Stimulated activated CD8-positive, alpha-beta memory T cell treated with anti-CD3 and anti-CD28 coated beads, Interleukin-7, amount 100 ng/mL, for 1 hour (primary cell): ENCODE measurements around the gene TRH.
"Not testable (repeated sequence)": the region's sequence is repeated elsewhere in the genome, so short reads cannot be mapped to it uniquely, and the experiment has no call there.

Experiments used
- DNase-seq, 2 donors: peaks; one replicate each; pipeline ENCODE4 v3.0.0-alpha.2; 2020; ENCODE audit warnings: low read depth in 2 of 2

TRH gene

DNA sequence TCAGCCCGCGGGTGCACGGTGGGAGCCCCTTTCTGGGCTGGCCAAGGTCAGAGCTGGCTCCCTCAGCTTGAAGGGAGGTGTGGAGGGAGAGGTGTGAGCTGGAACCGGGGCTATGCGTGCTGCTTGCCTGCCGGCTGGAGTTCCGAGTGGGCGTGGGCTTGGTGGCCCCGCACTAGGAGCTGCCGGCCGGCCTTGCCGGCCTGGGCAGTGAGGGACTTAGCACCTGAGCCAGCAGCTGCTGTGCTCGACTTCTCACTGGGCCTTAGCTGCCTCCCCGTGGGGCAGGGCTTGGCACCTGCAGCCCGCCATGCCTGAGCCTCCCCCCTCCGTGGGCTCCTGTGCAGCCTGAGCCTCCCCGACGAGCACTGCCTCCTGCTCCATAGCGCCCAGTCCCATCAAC, 36.0 kb downstream of the TRH start:
- DNase-seq = no peak

DNA sequence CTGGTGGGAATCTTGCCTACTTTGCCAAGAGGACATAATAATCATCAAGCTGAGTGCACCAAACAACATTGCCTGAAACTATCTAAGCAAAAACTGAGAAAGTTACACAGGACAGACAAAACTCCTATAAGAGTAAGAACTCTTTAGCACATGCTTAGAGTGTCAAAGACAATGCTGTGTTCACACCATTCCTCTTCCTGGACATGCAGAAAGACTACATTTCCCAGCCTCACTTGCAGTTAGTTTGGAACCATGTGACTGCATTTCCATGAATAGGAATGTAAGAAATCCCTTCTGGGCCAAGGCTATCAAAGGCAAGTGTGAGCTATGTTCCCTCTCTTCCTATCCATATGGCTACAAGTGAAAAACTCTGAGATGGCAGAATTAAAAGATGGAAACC, 37.6 kb downstream of the TRH start:
- not testable (repeated sequence) for DNase-seq

DNA sequence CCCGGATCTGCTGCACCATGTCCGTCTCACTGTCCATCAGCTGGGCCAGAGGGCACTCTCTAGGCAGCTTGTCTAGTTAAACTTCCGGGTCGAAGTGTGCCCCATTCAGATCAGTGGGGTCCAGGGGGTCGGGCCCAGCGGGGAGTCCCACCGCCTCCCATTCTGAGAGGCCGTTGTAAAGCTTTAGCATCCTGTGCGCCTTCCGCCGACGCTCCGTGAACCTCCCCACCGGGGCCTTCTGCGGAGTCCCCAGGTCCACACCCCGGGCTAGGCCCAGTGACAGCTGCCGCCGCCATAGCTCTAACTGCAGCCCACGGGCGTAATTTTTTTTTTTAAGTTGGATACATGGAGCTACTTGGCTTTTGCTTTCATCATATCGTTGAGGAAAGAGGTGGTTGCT, 38.7 kb downstream of the TRH start:
- not testable (repeated sequence) for DNase-seq

DNA sequence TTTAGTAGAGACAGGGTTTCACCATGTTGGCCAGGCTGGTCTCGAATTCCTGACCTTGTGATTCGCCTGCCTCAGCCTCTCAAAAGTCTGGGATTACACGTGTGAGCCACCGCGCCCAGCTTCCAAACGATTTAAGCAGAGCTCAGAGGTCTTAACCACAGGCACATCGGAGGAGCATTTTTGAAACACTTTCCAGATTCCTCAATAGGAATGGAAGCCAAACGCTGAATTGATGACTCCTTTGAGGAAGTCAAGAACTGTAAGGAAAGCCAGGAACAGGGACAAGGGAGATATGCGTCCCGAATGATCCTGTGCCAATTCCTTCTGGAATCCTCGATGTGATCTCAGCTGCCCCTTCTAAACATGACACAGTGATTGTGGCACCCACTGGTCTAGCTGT, 40.0 kb downstream of the TRH start:
- no peak for DNase-seq

DNA sequence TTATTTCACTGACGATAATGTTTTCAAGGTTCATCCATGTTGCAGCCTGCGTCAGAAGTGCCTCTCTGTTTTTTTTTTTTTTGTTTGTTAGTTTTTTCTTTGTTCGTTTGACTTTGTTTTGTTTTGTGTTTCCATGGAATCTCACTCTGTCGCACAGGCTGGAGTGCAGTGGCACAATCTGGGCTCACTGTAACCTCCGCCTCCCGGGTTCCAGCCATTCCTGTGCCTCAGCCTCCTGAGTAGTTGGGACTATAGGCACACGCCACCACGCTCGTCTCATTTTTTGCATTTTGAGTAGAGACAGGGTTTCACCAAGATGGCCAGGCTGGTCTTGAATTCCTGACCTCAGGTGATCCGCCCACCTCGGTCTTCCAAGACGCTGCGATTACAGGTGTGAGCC, 43.1 kb downstream of the TRH start:
- DNase-seq = not testable (repeated sequence)

DNA sequence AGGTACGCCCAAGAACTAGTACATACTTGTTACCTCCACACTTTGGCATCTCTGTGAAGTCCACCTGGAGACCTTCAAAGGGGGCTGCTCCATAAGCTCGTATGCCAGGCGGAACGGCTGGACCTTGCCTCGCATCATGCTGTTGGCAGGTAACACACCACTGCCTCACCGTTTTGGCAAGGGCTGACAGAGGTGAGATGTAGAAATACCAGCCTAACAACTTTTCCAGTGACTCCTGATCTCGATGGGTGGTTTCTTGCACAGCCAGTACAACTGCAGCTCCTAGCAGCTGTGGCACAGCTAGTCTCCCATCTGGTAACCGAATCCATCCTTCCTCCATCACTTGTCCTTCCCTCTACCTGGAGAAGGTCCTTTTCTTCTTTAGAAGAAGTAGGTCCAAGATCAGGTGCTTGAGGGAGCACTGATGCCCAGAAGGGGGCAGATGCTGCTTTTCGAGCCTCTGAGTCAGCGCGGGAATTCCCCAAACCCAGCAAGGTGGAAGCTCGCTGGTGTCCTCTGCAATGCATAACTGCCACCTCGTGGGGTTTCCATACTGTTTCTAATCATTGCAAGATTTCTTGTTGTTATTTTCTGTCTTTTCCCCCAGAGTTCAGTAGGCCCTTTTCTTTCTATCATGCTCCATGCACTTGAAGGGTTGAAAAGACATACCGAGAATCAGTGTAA, 51.8 kb downstream of the TRH start:
- DNase-seq = not testable (repeated sequence)

DNA sequence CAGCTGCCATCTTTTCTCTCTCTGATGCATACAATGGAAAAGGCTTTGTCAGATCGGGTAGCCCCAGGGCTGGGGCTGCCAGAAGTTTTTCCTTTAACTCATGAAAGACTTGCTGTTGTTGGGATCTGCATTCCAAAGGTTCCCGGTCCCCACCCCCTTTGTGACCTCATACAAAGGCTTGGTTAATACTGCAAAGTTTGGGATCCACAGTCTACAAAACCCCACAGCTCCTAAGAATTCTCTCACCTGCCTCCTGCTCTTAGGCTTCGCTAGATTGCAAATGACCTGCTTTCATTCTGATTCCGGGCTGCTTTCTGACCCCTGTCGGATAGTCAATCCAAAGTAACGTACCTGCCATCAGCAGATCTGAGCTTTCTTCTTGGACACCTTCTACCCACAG, 52.9 kb downstream of the TRH start:
- not testable (repeated sequence) for DNase-seq
